Activated CD4-positive, alpha-beta T cell treated with anti-CD3 and anti-CD28 coated beads, Interleukin-2, amount 50 U/mL, for 4 hours (primary cell): ENCODE measurements around the gene GRIK1.

ENCODE experiments used
- DNase-seq, 2 experiments: peaks; one replicate each; pipeline ENCODE4 v3.0.0-alpha.2; 2020

GRIK1 gene

DNA sequence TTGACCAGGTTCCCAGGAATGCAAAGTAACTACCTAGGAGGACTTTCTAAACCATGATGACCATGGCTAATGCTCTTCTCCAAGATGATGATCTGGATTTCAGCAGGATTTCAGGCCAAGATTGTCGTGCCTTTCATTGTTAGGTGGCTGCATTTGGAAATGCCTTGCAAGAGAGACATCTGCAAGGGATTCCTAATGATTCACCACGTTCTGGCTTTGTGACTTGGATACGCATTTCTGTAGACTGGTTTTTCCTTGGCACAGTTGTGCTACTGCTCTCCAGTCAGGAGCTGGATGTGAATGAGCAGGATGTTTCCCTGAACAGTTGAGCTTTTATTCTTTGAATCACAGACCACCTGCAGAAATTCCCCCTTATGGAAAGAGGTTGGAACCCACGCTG lies 428.7 kb downstream of the GRIK1 start:
- DNase-seq, result no peak

DNA sequence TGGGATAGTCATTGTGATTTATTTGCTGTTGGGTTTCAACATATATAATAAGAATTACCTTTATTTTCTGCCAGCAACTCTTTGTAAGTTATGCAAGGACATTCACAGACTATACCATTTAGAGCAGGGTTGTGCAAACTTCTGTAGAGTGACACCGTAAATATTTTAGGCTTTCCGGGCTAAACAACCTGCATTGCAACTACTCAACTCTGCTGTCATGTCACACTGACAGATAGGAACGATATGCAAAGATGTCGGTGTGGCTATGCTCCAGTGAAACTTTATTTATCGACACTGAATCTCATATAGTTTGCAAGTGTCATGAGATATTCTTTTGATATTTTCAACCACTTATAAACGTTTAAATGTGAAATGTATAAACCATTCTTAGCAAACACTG lies 430.7 kb downstream of the GRIK1 start:
- DNase-seq, result no peak

GRCh38 chr21:29508301-29508700 lies 431.5 kb downstream of the GRIK1 start:
- no peak for DNase-seq

GRCh38 chr21:29506947-29507346 lies 432.8 kb downstream of the GRIK1 start:
- no peak for DNase-seq

DNA sequence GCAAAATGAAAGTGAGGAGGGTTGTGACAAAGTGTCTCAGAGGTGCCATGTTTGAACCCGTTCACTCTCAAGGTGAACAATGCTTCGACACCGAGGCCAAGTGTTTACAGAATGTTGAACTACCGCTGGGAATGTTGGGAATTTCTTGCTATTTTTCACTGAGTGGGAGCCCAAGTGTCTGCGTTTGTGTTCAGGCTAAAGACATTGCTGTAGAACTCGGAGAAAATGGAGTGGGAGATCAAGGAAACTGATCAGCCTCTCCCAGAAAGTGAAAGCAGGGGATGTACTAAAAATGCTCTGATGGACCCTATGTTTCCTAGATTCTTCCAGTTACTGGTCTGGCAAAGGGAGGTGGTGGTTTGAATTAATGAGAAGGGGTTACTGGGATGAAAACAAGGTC lies 433.6 kb downstream of the GRIK1 start:
- no peak for DNase-seq

DNA sequence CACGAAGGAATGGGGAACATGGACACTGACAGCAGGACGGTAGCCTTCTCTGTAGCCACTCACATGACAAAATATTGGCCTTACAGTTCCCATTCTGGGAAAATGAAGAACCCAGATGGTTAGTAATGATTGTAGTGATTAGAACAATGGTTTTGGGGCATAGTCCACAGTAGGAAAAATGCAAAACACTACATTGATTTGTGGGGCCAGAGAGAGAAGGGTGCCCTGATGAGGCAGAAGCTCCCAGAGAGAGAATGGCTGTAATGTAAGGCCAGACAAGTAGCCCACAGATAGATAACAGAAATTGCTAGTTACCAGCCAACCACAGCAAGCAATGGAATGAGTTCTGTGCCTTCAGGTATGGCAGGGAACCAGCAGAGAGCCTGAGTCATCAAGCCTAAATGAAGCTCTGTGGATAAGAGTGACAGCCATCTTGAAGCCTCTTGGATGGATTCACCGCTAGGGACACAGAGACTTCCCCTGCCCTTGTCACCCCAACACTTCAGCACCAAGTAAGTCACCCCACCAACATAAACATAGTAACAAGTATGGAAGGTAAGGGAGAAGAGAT lies 435.0 kb downstream of the GRIK1 start:
- no peak for DNase-seq

DNA sequence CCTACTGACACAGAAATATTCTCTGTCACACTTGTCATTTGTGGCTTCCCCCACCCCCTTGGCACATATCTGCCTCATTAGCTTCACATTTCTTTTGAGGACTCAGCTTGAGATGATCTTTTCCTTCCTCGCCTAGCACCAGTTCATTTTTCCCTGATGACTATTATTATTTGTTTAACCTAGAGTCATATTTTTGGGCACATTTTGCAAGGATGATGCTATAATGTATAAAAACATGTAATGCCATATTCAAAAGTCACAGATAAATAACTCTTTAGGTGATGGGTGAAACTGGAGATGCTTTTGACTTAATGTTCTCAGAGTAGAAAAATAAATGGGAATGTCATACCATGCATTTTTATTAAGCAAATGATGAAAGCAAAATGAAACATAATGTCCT lies 438.3 kb downstream of the GRIK1 start:
- DNase-seq, result no peak

GRCh38 chr21:29499734-29500343 lies 440.0 kb downstream of the GRIK1 start:
- DNase-seq, result no peak

- DNase-seq, result no peak
Observed at GRCh38 chr21:29499229-29499628, 440.6 kb downstream of the GRIK1 start.

DNA sequence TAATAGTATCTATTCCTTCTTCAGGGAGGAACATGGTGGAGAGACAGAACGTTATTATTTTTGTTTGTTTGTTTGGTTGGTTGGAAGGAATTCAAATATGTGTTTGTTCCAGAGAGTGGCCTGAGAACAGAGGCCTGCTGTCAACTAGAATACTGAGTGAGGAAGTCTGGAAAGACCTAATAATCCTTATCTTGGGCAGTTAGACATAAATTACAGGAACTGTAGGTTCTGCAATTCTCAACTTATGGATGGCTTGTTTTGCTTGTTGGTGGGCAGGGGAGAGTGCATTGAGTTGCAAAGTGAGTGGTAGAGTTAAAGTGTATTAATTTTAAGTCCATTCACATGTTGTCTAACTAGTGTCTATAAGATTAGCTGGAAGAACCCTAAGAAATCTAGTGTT lies 443.5 kb downstream of the GRIK1 start:
- DNase-seq, result no peak

GRCh38 chr21:29490016-29490415 lies 449.8 kb downstream of the GRIK1 start:
- no peak for DNase-seq

DNA sequence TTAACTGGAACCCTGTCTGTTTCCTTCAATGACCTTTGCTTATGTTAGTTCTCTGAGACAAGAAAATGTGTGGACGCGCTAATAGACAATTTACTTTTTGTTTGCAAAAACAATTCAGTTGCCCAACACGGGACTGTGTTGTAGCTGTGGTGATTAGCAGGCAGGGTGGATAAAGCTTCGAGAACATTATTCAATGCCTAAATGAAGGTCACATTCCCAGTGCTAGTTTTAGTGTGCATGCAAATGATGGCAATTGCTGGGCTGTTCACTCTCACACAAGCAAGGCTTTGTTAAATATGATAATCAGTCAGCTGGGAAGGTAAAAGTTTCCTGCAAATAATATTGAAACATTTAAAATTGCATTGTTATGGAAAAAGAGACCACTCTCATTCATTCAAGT lies 452.6 kb downstream of the GRIK1 start:
- no peak for DNase-seq
